Eye (tissue), 1 donor: ENCODE data around the gene NTMT2.
"Not testable (repeated sequence)": the region's sequence is repeated elsewhere in the genome, so short reads cannot be mapped to it uniquely, and the experiment has no call there.

Source experiments
- DNase-seq: peaks from one replicate; pipeline ENCODE4 v3.0.0-alpha.2; 2015

The NTMT2 gene

DNA sequence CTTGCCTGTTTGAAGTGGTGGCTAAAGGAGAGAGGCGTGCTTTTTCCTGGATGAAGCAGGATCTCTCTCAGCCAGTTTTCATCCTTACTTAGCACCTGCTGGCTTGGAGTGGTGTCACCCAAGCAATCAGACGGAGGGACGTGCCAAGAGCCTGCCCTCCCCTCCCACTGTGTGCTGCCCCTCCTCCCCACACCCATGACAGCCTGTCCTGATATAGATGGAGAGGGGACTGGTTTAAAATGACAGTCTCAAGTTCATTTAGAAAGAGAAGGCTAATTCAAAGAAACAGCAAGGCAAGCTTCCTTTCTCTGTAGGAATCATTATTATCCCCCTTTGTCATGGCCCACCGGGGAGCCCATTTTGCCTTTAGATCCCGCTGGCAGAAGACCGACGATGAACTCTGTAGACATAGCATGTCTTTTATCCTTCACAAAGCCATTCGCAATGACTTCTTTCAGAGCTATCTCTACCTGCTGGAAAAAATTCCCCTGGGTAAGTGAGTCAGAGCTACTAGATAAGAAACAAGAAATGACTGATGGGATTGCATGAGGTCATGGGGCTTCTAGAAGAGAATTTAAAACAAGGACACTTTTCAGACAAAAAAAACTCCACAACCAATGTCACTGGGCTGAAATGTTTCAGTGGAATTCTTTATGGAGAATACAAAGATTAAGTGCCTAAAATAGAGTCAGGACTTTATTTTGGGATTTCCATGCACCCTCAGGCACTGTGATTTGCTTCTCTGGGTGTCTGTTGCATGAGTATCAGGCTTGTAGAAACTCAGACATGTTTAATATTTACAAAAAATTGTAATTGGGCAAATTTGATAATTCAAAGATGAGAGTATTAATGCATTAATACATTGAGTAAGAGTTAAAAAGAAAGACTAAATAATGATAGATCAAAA, at the start of gene NTMT2:
NTMT2 (plus strand) TSS at position 190 of the 907 bp plus-strand sequence; CDS start at position 339, 149 bp downstream.
- DNase-seq = peak; percentile 64

DNA sequence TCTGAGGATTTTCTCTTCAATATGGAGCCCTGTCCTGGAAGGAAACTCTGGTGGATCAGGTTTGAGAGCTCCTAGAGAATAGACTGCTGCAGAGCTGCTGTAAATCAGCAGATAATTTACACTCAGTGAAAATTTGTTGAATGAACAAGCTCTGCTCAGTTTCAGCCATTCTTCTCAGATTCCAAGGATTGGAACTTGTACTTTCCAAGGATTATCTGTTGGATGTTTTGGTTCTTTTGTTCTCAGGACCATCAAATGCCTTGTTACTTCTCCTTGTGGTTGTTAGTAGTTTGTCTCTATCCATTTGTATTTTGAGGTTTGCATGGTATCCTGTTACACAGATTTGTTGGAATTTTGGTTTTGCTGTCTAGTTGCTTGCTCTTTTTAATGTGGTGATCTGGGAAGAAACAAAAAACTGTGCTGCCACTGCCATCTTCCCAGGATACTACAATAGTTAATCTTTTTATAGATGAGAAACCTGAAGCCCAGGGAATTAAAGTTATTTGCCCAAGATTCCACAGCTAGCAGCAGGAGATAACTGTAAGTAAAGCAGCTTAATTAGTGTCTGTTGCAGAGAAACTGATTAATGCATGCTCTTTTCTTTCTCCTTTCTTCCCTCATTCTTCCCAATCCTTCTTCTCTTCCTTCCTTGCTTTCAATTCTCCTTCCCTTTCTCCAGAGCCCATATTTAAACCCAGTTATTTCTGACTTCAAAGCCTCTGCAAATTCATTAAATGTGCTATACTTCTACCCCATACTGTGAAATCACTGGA, 49.6 kb upstream of the NTMT2 start:
- DNase-seq = peak; percentile 18

DNA sequence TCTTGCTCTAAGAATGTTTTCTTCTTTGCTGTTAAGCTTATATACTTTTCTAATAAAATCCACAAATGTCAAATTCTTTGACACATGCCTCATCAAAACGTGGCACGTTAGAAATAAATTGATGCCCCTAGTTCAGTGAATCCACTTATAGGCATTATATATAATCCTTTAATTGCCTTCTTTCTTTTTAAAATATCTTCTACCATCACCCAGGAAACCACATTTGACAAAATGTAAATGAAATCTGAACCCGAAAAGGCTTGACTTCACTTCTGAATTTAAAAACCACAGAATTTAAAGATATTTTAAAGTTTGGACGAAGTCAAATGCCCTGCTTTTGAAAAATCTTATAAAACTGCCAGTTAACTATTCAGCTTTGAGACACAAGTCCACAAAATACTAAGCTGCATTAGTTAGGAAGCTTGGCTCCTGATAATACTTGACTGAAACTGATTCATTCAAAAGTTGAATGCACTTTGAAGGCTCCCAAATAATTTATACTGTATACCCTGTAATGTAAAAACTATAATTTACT, 48.9 kb upstream of the NTMT2 start:
- DNase-seq = peak; percentile 29

GRCh38 chr1:170097449-170097948, 48.3 kb upstream of the NTMT2 start:
- peak; percentile 14 for DNase-seq

DNA sequence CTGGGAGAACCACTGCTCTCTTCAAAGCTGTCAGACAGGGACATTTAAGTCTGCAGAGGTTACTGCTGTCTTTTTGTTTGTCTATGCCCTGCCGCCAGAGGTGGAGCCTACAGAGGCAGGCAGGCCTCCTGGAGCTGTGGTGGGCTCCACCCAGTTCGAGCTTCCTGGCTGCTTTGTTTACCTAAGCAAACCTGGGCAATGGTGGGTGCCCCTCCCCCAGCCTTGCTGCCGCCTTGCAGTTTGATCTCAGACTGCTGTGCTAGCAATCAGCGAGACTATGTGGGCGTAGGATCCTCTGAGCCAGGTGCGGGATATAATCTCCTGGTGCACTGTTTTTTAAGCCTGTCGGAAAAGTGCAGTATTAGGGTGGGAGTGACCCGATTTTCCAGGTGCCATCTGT, 32.6 kb upstream of the NTMT2 start:
- not testable (repeated sequence) for DNase-seq

GRCh38 chr1:170114906-170115305, 30.9 kb upstream of the NTMT2 start:
- peak; percentile 59 for DNase-seq

DNA sequence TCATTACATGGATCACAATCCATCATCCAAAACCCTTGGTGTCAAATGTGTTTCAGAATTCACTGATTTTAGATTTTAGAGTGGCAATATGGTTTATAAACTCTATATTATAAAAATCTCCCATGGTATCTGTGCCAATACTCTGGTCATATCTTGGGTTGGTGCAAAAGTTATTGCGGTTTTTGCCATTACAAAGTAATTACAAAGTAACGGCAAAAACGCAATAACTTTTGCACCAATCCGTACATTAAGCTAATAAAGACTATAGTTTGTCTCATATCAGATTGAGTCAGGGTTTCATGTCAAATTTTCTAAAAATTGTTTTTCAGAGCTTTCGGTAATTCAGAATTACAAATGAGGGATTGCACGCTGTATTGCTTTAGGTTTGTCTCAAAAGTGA, 23.4 kb upstream of the NTMT2 start:
- no peak for DNase-seq

- no peak for DNase-seq
Observed at GRCh38 chr1:170125269-170125668, 20.5 kb upstream of the NTMT2 start.

DNA sequence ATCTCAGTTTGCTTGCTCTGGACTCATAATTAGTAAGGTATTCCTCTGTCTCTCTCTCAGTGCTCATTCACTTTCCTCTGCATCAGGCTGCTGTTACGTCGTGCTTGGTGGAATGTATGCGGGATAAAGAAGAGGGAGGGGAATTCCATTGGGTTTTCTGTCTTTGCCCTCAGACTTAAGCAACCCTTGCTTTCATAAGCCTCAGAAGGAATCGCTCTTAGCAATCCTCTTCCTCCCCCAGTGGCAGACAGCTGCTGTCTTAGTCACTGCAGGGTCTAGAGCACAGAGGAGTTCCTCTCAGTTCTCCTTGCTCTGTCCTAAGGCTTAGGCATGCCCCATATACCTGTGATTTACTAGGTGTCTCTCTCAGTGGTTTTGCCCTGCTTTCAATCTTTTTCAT, 19.1 kb upstream of the NTMT2 start:
- DNase-seq = peak; percentile 24

- no peak for DNase-seq
Observed at GRCh38 chr1:170131450-170131849, 14.3 kb upstream of the NTMT2 start.

- no peak for DNase-seq
Observed at GRCh38 chr1:170131984-170132383, 13.8 kb upstream of the NTMT2 start.

GRCh38 chr1:170133766-170134495, 11.8 kb upstream of the NTMT2 start:
- peak; percentile 29 for DNase-seq

GRCh38 chr1:170134521-170134920, 11.2 kb upstream of the NTMT2 start:
- no peak for DNase-seq

DNA sequence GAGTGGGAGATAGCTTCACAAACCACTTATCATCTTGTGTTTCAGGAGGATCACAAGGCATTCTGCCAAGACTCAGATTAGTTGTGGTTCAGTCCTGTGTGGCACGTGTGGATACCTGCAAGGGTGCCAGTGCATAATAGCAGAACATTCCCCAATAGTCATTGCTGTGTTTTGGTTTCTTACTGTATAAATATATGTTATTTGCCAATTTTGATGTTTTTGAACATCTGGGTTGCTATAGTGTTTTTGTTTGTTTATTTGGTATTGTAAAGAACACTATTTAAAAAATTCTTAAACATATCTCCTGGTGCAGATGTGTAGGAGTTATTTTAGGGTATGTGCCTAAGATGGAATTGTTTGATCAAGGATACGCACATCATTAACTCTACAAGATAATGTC, 5.4 kb upstream of the NTMT2 start:
- DNase-seq = no peak

- no peak for DNase-seq
Observed at GRCh38 chr1:170145061-170145460, 698 bp upstream of the NTMT2 start.

DNA sequence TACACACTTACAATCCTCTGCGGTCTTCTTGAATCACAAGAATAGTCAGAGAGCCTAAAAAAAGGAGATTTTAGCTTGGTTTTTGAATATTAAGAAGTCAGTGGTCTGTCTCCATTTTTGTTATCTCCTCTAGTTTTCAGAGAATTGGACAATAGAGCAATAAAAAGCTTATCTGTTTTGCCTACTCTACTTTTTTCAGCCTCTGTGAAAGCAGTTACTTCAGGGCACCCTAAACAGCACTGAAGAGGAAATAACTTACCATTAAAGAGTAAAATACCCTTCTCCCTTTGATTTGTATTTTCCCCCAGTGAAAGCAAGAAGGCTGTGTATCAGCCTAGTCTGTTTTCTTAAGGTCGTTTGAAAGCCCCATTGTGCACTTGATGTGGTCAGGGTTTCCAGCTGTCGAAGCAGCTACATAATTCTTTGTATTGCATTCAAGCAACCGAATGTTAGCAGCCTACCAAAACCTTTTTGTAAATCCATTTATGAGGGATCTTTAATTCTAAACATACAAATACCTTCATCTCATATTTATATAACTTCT, 1.0 kb downstream of the NTMT2 start:
- DNase-seq = no peak

- no peak for DNase-seq
Observed at GRCh38 chr1:170149241-170149640, 3.5 kb downstream of the NTMT2 start.

DNA sequence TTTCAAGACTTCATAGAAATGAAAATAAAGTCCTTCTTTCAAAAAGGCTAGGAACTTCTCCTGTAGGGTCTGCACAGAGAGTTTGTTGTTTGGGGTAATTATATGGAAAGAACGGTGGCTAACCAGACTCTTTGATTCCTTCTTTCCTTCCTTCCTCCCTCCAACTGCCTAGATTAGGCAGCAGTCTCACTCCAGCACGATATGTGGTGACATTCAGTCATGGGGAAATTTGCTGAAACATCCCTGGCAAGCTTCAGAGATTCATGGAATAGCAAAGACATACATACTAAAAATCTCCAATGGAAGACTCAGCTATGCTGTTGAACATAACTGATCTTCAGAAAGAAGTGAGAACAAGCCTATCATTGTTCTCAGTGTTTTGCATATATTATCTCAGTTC, 4.3 kb downstream of the NTMT2 start:
- DNase-seq = no peak

DNA sequence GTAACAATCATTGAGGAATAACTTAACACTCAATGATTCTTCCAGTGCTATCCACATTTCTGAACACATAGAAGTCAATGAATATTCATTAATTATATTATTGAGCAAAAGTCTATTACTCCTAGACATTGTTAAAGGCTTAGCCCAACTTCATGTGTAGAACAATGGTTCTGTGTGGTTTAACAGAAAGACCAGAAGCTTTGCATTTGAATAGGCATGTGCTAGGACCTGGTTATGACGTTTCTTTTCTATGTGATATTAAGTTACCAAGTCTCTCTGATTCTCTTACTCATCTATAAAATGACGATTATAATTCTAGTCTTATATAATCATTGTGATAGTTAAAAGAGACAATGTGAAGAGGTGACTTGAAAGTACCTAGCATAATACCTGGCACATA, 5.2 kb downstream of the NTMT2 start:
- DNase-seq = no peak

GRCh38 chr1:170153417-170153816, 7.7 kb downstream of the NTMT2 start:
- no peak for DNase-seq

GRCh38 chr1:170155055-170155454, 9.3 kb downstream of the NTMT2 start:
- DNase-seq = no peak

GRCh38 chr1:170156594-170156993, 10.8 kb downstream of the NTMT2 start:
- no peak for DNase-seq
